Kidney (tissue), 14 donors: ENCODE measurements around the gene SCGB1D1. TPM values are rescaled to one million over a fixed set of nuclear protein-coding genes. Genes with fewer than 3 reads are reported as not detected.

ENCODE experiments used
- DNase-seq, 5 donors: peaks; one replicate each; pipeline ENCODE4 v3.0.0-alpha.2; 2013 to 2020
- FAIRE-seq: peaks from 2 replicates; lab custom pipeline; 2012; peaks lifted over from hg19 to GRCh38; lab: Jason Lieb, UNC
- H3K27ac ChIP-seq, 2 donors: one replicate each; pipeline ENCODE4 v1.7.0; 2013; ENCODE audit warnings: low read depth in 2 of 2, low read length in 2 of 2, inconsistent platforms in 1 of 2
- H3K27me3 ChIP-seq: one replicate; pipeline ENCODE4 v1.7.1; 2013; ENCODE audit warnings: low read length, inconsistent platforms; ENCODE audit not compliant: control insufficient read depth, insufficient read depth
- H3K36me3 ChIP-seq, 3 donors: one replicate each; pipeline versions ENCODE4 v1.7.0 to v1.7.1; 2013; ENCODE audit warnings: low read length in 3 of 3, control low read depth in 1 of 3, inconsistent platforms in 1 of 3; ENCODE audit not compliant: insufficient read depth in 3 of 3, control insufficient read depth in 2 of 3
- H3K4me1 ChIP-seq, 3 donors: one replicate each; pipeline versions ENCODE4 v1.7.0 to v1.7.1; 2013; ENCODE audit warnings: low read length in 3 of 3, inconsistent platforms in 1 of 3, low read depth in 1 of 3; ENCODE audit not compliant: control insufficient read depth in 2 of 3, insufficient read depth in 2 of 3
- H3K4me3 ChIP-seq, 3 donors: one replicate each; pipeline versions ENCODE4 v1.7.0 to v1.8.1; 2013; ENCODE audit warnings: low read length in 3 of 3, control low read depth in 1 of 3, inconsistent platforms in 1 of 3
- H3K9ac ChIP-seq, 3 donors: one replicate each; pipeline versions ENCODE4 v1.7.0 to v1.7.1; 2013; ENCODE audit warnings: low read length in 3 of 3, control low read depth in 1 of 3, inconsistent platforms in 1 of 3
- H3K9me3 ChIP-seq, 3 donors: one replicate each; pipeline versions ENCODE4 v1.7.0 to v1.7.1; 2013; ENCODE audit warnings: low read length in 3 of 3, control low read depth in 1 of 3, inconsistent platforms in 1 of 3; ENCODE audit not compliant: control insufficient read depth in 2 of 3, insufficient read depth in 1 of 3
- CTCF ChIP-seq: IDR thresholded peaks from 3 replicates; pipeline ENCODE4 v1.5.1; 2012; ENCODE audit warnings: mild to moderate bottlenecking, moderate library complexity, borderline replicate concordance; ENCODE audit not compliant: insufficient read depth; ENCODE audit errors: extremely low read depth
- intact Hi-C: fragments of 100-400 bp; cut with DNase I; formaldehyde crosslinking; loops from one replicate; pipeline ENCODE4 v1.11.1; 2022
- polyA plus RNA-seq: library from polyadenylated mRNA; stranded (reverse); fragments of 350-450 nt; fragmentation: Illumina TruSeq; extraction: RNeasy Lipid Tissue Mini Kit (QIAGEN cat#74804); gene quantifications from one replicate; pipeline ENCODE4 v1.2.3, GENCODE V29; 2014; ENCODE audit warnings: low read depth, low replicate concordance; ENCODE audit not compliant: insufficient read depth
- total RNA-seq: library from RNA; stranded (reverse); fragmentation: NEBNext Ultra II Directional; extraction: Animal tissue kit (Norgen Biotek cat#: 25700); gene quantifications from one replicate; pipeline ENCODE4 v1.2.1, GENCODE V29; 2021
- donor health status: control.
- donor health status: control.
- donor health status: control.
- donor health status: control.
- donor health status: control.
- donor health status: DM: yes; HTN: yes; CAD: no.
- donor health status: Normal renal cell carcinoma (clear cell type).

The SCGB1D1 gene
- total and polyA plus RNA-seq, 2 donors from 2014 or later, result not detected

DNA sequence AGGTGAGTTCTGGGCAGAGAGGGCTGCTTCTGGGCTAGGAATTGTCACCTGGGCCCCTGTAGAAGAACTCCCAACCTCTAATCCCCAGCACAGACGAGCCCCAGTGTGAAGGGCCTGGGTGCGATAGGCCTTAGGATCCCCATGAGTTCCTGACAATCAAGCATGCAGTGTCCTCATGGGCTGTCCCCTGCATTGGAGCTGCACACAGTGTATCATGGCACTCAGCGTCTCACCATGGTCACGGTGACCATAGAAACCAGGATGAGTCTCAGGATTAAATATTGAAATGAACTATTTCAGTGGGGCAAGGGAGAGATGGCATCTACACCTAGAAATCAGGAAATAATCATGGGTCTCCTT is 18.7 kb downstream of the SCGB1D1 start:
- intact Hi-C loops, result no loop called here
- Histone ChIP-seq H3K9me3 (no peaks in the 10 kb centered on the region), H3K27me3 (no peaks in the 10 kb centered on the region), H3K27ac (no peak overlapping the region), H3K4me1 (peaks cover 0 to 9% (median 3%) of the 10 kb centered on the region in 3 donors), H3K36me3 (no peaks in the 10 kb centered on the region), H3K9ac (no peak overlapping the region), H3K4me3 (no peak overlapping the region)
- FAIRE-seq, result no peak
- no peak for DNase-seq
- no peak for TF ChIP-seq CTCF

DNA sequence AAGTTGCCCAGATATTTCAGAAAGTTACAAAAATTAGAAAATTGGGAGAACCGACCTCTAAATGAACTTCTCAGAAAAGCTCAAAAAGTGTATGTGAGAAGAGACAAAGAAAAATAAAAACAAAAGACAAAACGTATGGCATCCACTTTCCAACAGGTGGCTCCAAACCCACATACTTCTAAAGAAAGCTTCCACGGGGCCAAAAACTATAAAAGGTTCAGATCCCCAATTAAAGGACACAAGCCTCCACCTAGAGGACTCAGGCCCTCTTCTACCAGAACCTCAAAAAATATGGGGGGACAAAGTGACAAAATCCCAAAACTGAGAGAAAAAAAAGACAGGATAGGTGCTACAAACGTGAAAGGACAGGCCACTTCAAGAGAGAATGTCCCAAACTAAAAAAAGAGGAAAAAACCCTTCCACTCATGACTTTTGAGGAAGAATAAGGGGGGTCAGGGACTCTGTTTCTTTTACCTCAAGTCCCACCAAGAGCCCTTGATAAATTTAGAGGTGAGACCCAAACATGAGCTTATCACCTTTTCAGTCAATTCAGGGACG is 27.3 kb downstream of the SCGB1D1 start:
- Histone ChIP-seq H3K36me3 (no peaks in the 10 kb centered on the region), H3K4me3 (no peak overlapping the region), H3K9ac (no peak overlapping the region), H3K27me3 (no peaks in the 10 kb centered on the region), H3K27ac (no peak overlapping the region), H3K4me1 (no peaks in the 10 kb centered on the region), H3K9me3 (peaks cover 0 to 6% (median 5%) of the 10 kb centered on the region in 3 donors)
- no peak for FAIRE-seq
- DNase-seq, result peak in 1 of 5 donors; percentile 14
- TF ChIP-seq CTCF, result peak; percentile 22
- intact Hi-C loops, result no loop called here

DNA sequence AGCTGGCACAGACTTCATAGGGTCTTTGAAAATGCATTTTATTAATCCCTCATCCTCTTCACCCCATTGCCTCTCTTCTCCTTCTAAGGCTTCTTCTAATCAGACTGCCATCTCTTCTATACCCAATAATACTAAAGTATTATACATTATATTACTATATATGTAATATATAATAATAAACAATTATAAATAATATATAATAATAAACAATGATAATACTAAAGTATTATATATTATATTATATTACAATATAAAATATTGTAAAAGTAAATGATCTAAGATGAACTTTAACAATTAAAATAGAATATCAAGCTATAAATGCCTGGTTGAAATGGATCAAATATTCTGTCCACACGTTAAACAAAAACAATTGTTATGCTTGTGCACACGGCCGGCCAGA is 31.5 kb downstream of the SCGB1D1 start:
- FAIRE-seq (no peak), DNase-seq (no peak)
- H3K4me3 ChIP-seq, result no peak overlapping the region
- H3K36me3 ChIP-seq, result no peaks in the 10 kb centered on the region
- intact Hi-C loops, result no loop called here
- no peak overlapping the region for H3K27ac ChIP-seq
- no peaks in the 10 kb centered on the region for H3K27me3 ChIP-seq
- no peak overlapping the region for H3K9ac ChIP-seq
- TF ChIP-seq CTCF, result no peak
- no peaks in the 10 kb centered on the region for H3K4me1 ChIP-seq
- H3K9me3 ChIP-seq, result peaks cover 0 to 20% (median 12%) of the 10 kb centered on the region in 3 donors

DNA sequence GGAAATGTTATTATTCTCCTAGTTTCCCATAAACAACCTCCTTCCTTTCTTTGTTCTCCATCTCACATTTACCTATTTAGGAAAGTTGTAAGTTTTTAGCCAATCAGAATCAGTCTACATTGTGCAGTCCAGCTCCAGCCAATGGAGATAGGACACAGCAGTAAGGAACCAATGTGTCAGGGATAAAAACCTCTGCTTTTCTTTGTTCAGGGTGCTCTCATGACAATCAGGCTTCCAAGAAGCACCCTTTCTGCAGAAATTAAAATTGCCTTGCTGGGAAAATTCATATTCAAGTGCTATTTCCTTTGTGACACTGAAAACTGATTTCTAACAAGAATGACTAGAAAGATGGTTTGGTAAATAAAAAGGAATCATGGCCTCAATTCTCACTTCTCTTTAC is 33.1 kb downstream of the SCGB1D1 start:
- Histone ChIP-seq H3K4me3 (no peak overlapping the region), H3K27me3 (no peaks in the 10 kb centered on the region), H3K9me3 (peaks cover 0 to 20% (median 12%) of the 10 kb centered on the region in 3 donors), H3K9ac (no peak overlapping the region), H3K27ac (no peak overlapping the region), H3K4me1 (no peaks in the 10 kb centered on the region), H3K36me3 (no peaks in the 10 kb centered on the region)
- intact Hi-C loops, result no loop called here
- DNase-seq (no peak), FAIRE-seq (no peak)
- no peak for TF ChIP-seq CTCF
